SK-N-SH treated with all-trans-retinoic acid at 6 μM for 48 hours (cell line): Measurements from ENCODE around the gene MRPL40.

Source experiments
- ATAC-seq: fragments of 200-7000 bp; cut with Tn5 transposase; 3 replicates; pipeline ENCODE4 v1.9.1; 2020; ENCODE audit warnings: mild to moderate bottlenecking, moderate library complexity
- ARNTL ChIP-seq: fragments of 450-650 bp; formaldehyde crosslinking; IDR thresholded peaks from 2 replicates; pipeline ENCODE4 v1.5.0; 2020; ENCODE audit warnings: low read depth, mild to moderate bottlenecking, moderate library complexity, borderline replicate concordance
- ESRRG ChIP-seq: fragments of 250-450 bp; sonication (Bioruptor Pico); IDR thresholded peaks from 2 replicates; pipeline ENCODE4 v1.6.1; 2021; ENCODE audit warnings: mild to moderate bottlenecking
- GLIS3 ChIP-seq: fragments of 250-450 bp; sonication (Bioruptor Pico); IDR thresholded peaks from 2 replicates; pipeline ENCODE4 v1.5.0; 2020; ENCODE audit warnings: mild to moderate bottlenecking, moderate library complexity
- OSR1 ChIP-seq: fragments of 250-450 bp; sonication (Bioruptor Pico); IDR thresholded peaks from 2 replicates; pipeline ENCODE4 v1.8.0; 2022; ENCODE audit warnings: moderate library complexity, mild to moderate bottlenecking, inconsistent platforms
- SNAI2 ChIP-seq: fragments of 250-450 bp; sonication (Bioruptor Pico); IDR thresholded peaks from 2 replicates; pipeline ENCODE4 v1.5.0; 2020; ENCODE audit warnings: mild to moderate bottlenecking, moderate library complexity
- TCF4 ChIP-seq: fragments of 250-450 bp; sonication (Bioruptor Pico); IDR thresholded peaks from 2 replicates; pipeline ENCODE4 v1.8.0; 2021; ENCODE audit warnings: mild to moderate bottlenecking, moderate library complexity, borderline replicate concordance
- ZC3H10 ChIP-seq: fragments of 250-450 bp; sonication (Bioruptor Pico); IDR thresholded peaks from 2 replicates; pipeline ENCODE4 v1.5.1; 2021; ENCODE audit warnings: mild to moderate bottlenecking, moderate library complexity
- ZFP3 ChIP-seq: fragments of 250-450 bp; sonication (Bioruptor Pico); IDR thresholded peaks from 2 replicates; pipeline ENCODE4 v1.5.0; 2020; ENCODE audit warnings: mild to moderate bottlenecking, moderate library complexity
- ZFP30 ChIP-seq: fragments of 450-650 bp; formaldehyde crosslinking; IDR thresholded peaks from 2 replicates; pipeline ENCODE4 v1.5.0; 2022; ENCODE audit warnings: mild to moderate bottlenecking, moderate library complexity
- ZNF565 ChIP-seq: fragments of 450-650 bp; formaldehyde crosslinking; conservative IDR thresholded peaks from 2 replicates; pipeline ENCODE4 v1.5.0; 2020; ENCODE audit warnings: low read depth, mild to moderate bottlenecking, moderate library complexity
- ZNF70 ChIP-seq: fragments of 450-650 bp; formaldehyde crosslinking; IDR thresholded peaks from 2 replicates; pipeline ENCODE4 v1.5.0; 2020; ENCODE audit warnings: mild to moderate bottlenecking, moderate library complexity
- ZNF8 ChIP-seq: fragments of 450-650 bp; formaldehyde crosslinking; IDR thresholded peaks from 2 replicates; pipeline ENCODE4 v1.5.0; 2020; ENCODE audit warnings: mild to moderate bottlenecking, moderate library complexity
- TF ChIP-seq, protein P1 (sequence below): fragments of 250-450 bp; sonication (Bioruptor Pico); IDR thresholded peaks from 2 replicates; pipeline ENCODE4 v1.8.0; 2020; ENCODE audit warnings: mild to moderate bottlenecking, moderate library complexity, borderline replicate concordance
- TF ChIP-seq, protein P2 (sequence below): fragments of 250-450 bp; sonication (Bioruptor Pico); IDR thresholded peaks from 2 replicates; pipeline ENCODE4 v1.5.1; 2020; ENCODE audit warnings: low read depth, mild to moderate bottlenecking, moderate library complexity
- TF ChIP-seq, protein P3 (sequence below): fragments of 250-450 bp; sonication (Bioruptor Pico); IDR thresholded peaks from 2 replicates; pipeline ENCODE4 v1.8.0; 2021; ENCODE audit warnings: low read depth, mild to moderate bottlenecking, moderate library complexity, borderline replicate concordance
- TF ChIP-seq, protein P4 (sequence below): fragments of 250-450 bp; sonication (Bioruptor Pico); IDR thresholded peaks from 2 replicates; pipeline ENCODE4 v1.5.1; 2021; ENCODE audit warnings: mild to moderate bottlenecking, moderate library complexity
- TF ChIP-seq, protein P5 (sequence below): fragments of 250-450 bp; sonication (Bioruptor Pico); IDR thresholded peaks from 2 replicates; pipeline ENCODE4 v1.5.0; 2020; ENCODE audit warnings: mild to moderate bottlenecking, moderate library complexity

Gene MRPL40

DNA sequence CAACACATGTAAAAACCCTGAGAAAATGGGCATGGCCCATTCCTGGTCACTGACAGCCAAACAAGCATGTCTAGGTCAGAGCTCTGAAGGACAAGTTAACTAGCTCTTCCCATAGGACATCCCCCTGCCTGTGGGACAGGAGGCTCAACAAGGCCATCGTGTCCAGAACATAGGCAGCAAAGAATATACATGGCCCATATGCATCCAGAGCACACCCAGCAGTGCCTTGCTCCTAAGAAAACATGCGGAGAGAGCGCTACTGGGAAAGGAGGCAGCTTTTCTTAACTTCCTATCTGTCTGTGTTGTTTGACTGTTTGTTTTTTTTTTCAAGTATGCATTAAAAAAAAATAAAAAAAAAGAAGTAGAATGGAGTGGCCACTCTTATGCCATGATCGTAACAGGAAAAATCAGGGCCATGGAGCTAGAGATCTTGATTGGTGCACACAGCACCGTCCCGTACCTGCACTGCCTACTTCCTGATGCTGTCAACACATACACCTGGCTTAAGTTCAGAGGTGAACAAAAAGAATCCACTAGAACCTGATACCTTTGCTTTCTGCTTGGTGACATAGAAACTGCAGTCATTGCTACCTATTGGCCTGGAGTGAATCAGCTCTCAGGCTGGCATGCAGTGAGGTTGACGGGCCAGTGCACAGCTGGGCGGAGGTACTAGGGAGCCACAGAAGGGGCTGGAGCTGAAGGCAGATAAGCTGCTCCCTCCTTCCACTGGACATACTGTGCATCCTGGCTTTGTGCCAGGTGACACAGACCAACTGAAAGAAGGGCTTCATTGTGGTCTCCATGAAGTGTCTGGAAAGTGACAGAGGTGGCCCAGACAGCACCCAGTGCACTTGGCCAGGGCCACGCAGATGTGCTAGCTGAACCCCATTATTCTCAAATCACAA lies 34.8 kb downstream of the MRPL40 start (continued):
- TF ChIP-seq, protein P1, sequence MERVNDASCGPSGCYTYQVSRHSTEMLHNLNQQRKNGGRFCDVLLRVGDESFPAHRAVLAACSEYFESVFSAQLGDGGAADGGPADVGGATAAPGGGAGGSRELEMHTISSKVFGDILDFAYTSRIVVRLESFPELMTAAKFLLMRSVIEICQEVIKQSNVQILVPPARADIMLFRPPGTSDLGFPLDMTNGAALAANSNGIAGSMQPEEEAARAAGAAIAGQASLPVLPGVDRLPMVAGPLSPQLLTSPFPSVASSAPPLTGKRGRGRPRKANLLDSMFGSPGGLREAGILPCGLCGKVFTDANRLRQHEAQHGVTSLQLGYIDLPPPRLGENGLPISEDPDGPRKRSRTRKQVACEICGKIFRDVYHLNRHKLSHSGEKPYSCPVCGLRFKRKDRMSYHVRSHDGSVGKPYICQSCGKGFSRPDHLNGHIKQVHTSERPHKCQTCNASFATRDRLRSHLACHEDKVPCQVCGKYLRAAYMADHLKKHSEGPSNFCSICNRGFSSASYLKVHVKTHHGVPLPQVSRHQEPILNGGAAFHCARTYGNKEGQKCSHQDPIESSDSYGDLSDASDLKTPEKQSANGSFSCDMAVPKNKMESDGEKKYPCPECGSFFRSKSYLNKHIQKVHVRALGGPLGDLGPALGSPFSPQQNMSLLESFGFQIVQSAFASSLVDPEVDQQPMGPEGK (CRISPR knock-in tag): no peak
- TF ChIP-seq, protein P2, sequence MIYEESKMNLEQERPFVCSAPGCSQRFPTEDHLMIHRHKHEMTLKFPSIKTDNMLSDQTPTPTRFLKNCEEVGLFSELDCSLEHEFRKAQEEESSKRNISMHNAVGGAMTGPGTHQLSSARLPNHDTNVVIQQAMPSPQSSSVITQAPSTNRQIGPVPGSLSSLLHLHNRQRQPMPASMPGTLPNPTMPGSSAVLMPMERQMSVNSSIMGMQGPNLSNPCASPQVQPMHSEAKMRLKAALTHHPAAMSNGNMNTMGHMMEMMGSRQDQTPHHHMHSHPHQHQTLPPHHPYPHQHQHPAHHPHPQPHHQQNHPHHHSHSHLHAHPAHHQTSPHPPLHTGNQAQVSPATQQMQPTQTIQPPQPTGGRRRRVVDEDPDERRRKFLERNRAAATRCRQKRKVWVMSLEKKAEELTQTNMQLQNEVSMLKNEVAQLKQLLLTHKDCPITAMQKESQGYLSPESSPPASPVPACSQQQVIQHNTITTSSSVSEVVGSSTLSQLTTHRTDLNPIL: no peak
- no peak for TF ChIP-seq TCF4 (CRISPR knock-in tag)
- TF ChIP-seq ZNF565: no peak
- no peak for TF ChIP-seq SNAI2 (CRISPR knock-in tag)

DNA sequence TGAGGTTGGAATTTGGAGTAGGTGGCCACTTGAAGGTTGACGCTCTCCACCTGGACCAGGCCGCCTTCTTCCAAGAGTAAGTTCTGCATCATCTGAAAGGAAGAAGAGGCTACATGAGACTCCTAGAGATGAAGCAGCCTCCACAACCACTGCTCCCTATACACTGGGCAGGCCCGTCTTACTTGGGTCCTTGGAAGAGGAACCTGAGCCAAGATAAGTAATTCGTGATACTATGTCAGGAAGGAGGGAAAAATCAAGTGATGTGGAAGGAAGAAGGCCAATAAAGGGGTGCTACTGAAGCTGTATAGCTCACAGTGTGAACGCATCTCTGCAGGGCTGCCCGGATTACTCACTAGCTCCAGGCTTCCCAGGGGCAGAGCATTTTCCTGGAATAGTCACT lies 35.6 kb downstream of the MRPL40 start:
- ATAC-seq: no peak
- TF ChIP-seq OSR1 (CRISPR knock-in tag): no peak
- no peak for TF ChIP-seq ZNF70 (CRISPR knock-in tag)
- no peak for TF ChIP-seq ZFP30 (CRISPR knock-in tag)
- TF ChIP-seq, protein P3, sequence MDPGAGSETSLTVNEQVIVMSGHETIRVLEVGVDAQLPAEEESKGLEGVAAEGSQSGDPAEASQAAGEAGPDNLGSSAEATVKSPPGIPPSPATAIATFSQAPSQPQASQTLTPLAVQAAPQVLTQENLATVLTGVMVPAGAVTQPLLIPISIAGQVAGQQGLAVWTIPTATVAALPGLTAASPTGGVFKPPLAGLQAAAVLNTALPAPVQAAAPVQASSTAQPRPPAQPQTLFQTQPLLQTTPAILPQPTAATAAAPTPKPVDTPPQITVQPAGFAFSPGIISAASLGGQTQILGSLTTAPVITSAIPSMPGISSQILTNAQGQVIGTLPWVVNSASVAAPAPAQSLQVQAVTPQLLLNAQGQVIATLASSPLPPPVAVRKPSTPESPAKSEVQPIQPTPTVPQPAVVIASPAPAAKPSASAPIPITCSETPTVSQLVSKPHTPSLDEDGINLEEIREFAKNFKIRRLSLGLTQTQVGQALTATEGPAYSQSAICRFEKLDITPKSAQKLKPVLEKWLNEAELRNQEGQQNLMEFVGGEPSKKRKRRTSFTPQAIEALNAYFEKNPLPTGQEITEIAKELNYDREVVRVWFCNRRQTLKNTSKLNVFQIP (CRISPR knock-in tag): no peak
- TF ChIP-seq ZC3H10 (CRISPR knock-in tag): no peak
- TF ChIP-seq ZFP3 (CRISPR knock-in tag): no peak
- TF ChIP-seq, protein P4, sequence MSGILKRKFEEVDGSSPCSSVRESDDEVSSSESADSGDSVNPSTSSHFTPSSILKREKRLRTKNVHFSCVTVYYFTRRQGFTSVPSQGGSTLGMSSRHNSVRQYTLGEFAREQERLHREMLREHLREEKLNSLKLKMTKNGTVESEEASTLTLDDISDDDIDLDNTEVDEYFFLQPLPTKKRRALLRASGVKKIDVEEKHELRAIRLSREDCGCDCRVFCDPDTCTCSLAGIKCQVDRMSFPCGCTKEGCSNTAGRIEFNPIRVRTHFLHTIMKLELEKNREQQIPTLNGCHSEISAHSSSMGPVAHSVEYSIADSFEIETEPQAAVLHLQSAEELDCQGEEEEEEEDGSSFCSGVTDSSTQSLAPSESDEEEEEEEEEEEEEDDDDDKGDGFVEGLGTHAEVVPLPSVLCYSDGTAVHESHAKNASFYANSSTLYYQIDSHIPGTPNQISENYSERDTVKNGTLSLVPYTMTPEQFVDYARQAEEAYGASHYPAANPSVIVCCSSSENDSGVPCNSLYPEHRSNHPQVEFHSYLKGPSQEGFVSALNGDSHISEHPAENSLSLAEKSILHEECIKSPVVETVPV (CRISPR knock-in tag): no peak
- TF ChIP-seq, protein P5, sequence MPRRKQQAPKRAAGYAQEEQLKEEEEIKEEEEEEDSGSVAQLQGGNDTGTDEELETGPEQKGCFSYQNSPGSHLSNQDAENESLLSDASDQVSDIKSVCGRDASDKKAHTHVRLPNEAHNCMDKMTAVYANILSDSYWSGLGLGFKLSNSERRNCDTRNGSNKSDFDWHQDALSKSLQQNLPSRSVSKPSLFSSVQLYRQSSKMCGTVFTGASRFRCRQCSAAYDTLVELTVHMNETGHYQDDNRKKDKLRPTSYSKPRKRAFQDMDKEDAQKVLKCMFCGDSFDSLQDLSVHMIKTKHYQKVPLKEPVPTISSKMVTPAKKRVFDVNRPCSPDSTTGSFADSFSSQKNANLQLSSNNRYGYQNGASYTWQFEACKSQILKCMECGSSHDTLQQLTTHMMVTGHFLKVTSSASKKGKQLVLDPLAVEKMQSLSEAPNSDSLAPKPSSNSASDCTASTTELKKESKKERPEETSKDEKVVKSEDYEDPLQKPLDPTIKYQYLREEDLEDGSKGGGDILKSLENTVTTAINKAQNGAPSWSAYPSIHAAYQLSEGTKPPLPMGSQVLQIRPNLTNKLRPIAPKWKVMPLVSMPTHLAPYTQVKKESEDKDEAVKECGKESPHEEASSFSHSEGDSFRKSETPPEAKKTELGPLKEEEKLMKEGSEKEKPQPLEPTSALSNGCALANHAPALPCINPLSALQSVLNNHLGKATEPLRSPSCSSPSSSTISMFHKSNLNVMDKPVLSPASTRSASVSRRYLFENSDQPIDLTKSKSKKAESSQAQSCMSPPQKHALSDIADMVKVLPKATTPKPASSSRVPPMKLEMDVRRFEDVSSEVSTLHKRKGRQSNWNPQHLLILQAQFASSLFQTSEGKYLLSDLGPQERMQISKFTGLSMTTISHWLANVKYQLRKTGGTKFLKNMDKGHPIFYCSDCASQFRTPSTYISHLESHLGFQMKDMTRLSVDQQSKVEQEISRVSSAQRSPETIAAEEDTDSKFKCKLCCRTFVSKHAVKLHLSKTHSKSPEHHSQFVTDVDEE (CRISPR knock-in tag): no peak

DNA sequence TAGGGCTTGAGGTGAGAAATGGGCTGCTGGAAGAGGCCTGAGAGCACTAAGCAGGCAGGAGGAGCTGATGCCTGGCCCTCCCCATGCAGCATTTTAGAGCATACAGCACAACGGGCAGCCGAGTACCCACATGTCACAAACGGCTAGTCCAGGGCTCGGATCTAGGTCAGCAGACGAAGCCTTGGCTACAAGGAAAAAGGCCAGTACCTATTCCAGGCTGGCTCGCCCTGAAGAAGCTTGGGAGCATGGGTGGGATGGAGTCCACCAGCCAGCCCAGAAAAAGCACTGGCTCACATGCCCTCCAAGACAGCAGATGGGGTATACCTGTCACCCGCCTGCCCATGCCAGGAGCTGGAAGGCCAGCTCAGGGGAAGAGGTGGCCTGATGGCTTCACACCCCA lies 37.1 kb downstream of the MRPL40 start:
- ATAC-seq: no peak; the same call in 2 of the 3 replicates
- no peak for TF ChIP-seq ZFP3 (CRISPR knock-in tag)
- TF ChIP-seq ESRRG: no peak
- TF ChIP-seq GLIS3 (CRISPR knock-in tag): no peak

DNA sequence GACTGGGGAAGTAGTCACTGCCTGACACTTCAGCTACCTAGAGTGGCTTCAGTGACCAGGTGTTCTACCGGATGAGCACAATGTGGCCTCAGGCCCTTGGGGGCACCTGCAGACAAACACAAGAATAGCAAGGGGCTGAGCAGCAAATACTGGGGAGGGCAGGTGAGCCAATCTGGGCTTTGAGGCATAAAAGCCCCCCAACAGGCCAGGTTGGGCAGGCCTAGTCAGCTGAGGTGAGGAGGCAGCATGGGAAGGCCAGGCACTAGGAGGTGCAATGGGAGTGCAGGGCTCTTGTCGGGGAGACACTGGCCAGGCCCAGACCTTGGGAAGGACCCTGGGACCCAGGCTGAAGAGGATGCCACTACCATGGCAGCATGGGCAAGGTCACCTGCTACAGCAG lies 37.7 kb downstream of the MRPL40 start:
- no peak for ATAC-seq
- TF ChIP-seq, protein P4 (CRISPR knock-in tag): no peak
- TF ChIP-seq ZNF70 (CRISPR knock-in tag) (no peak), GLIS3 (CRISPR knock-in tag) (no peak), TCF4 (CRISPR knock-in tag) (no peak), ZFP30 (CRISPR knock-in tag) (no peak), ZC3H10 (CRISPR knock-in tag) (no peak), ZFP3 (CRISPR knock-in tag) (no peak), ARNTL (CRISPR knock-in tag) (no peak), ZNF8 (no peak)
- TF ChIP-seq, protein P2: no peak
- TF ChIP-seq, protein P3 (CRISPR knock-in tag): no peak
- TF ChIP-seq, protein P1 (CRISPR knock-in tag): no peak
- TF ChIP-seq, all 23 proteins: peak for 0
